GM12878 (cell line): ENCODE measurements around the gene DIP2C. TPM values are rescaled to one million over a fixed set of nuclear protein-coding genes. Genes with fewer than 3 reads are reported as not detected.

Experiments
- ATAC-seq: fragments of 200-7000 bp; cut with Tn5 transposase; 3 replicates; pipeline ENCODE4 v1.9.1; 2020; ENCODE audit warnings: mild to moderate bottlenecking, moderate library complexity
- Bru-seq: library from RNA; stranded (reverse); fragments of 400-500 nt; gene quantifications from one replicate; lab custom pipeline; 2021; lab: Mats Ljungman, UMichigan
- BruChase-seq, 2 experiments: library from RNA; stranded (reverse); fragments of 400-500 nt; gene quantifications; one replicate each; lab custom pipeline; 2021; lab: Mats Ljungman, UMichigan
- BruUV-seq: library from RNA; stranded (reverse); fragments of 400-500 nt; replicated peaks from 2 replicates; lab custom pipeline; 2021; lab: Mats Ljungman, UMichigan
- CTCF ChIA-PET: fragments of 300-600 bp; sonication (Branson Sonifier 250); formaldehyde crosslinking; extraction: SDS; loops from one replicate; lab custom pipeline; 2021; ENCODE audit warnings: inconsistent platforms; lab: Yijun Ruan, JAX
- POLR2A ChIA-PET: fragments of 350-600 bp; formaldehyde crosslinking; extraction: SDS; loops from one replicate; lab custom pipeline; 2021; ENCODE audit warnings: inconsistent platforms; lab: Charles Lee
- RAD21 ChIA-PET: fragments of 300-600 bp; sonication (Branson Sonifier 250); formaldehyde crosslinking; loops from one replicate; lab custom pipeline; 2023; ENCODE audit warnings: antibody characterized with exemption; ENCODE audit not compliant: unreplicated experiment; lab: Charles Lee
- SMC1A ChIA-PET: fragments of 300-600 bp; sonication (Branson Sonifier 250); formaldehyde crosslinking; loops from one replicate; lab custom pipeline; 2023; ENCODE audit not compliant: unreplicated experiment, uncharacterized antibody; lab: Charles Lee
- DNase-seq: peaks from one replicate; pipeline ENCODE4 v3.0.0-alpha.2; 2011; ENCODE audit warnings: low read depth, low spot score
- FAIRE-seq: peaks from 3 replicates; lab custom pipeline; 2011; peaks lifted over from hg19 to GRCh38; lab: Jason Lieb, UNC
- H2AFZ ChIP-seq: 2 replicates; pipeline ENCODE4 v1.6.0; 2011; ENCODE audit warnings: low read depth, low read length, control low read depth; ENCODE audit not compliant: control insufficient read depth
- H3K27ac ChIP-seq: 2 replicates; pipeline ENCODE4 v1.5.1; 2011; ENCODE audit warnings: control low read depth; ENCODE audit not compliant: control insufficient read depth, insufficient read depth
- H3K27me3 ChIP-seq, 2 experiments: replicated peaks in 1 of 2; 2 replicates each; pipeline versions ENCODE4 v1.6.0 to v1.6.1; 2011; ENCODE audit warnings: low read length in 1 of 2; ENCODE audit not compliant: control insufficient read depth in 2 of 2, insufficient read depth in 2 of 2
- H3K36me3 ChIP-seq, 2 experiments: 2 replicates each; pipeline ENCODE4 v1.5.1; 2011; ENCODE audit warnings: low read length in 1 of 2; ENCODE audit not compliant: control insufficient read depth in 2 of 2, insufficient read depth in 2 of 2
- H3K4me1 ChIP-seq: 2 replicates; pipeline ENCODE4 v1.6.1; 2011; ENCODE audit warnings: mild to moderate bottlenecking, low read length, moderate library complexity, mixed read lengths; ENCODE audit not compliant: control insufficient read depth, insufficient read depth
- H3K4me2 ChIP-seq: 2 replicates; pipeline ENCODE4 v1.6.0; 2011; ENCODE audit warnings: control low read depth; ENCODE audit not compliant: control insufficient read depth, insufficient read depth
- H3K4me3 ChIP-seq: fragments of 200-600 bp; sonication (generic); 2 replicates; pipeline ENCODE4 v1.5.1; 2016
- H3K79me2 ChIP-seq: 2 replicates; pipeline ENCODE4 v1.6.0; 2011; ENCODE audit warnings: low read length; ENCODE audit not compliant: control insufficient read depth, insufficient read depth
- H3K9ac ChIP-seq: 2 replicates; pipeline ENCODE4 v1.8.0; 2011; ENCODE audit warnings: low read length, control low read depth, mixed read lengths; ENCODE audit not compliant: control insufficient read depth, insufficient read depth
- H3K9me3 ChIP-seq: replicated peaks from 3 replicates; pipeline ENCODE4 v1.5.1; 2011; ENCODE audit warnings: mild to moderate bottlenecking, low read length; ENCODE audit not compliant: control insufficient read depth, insufficient read depth
- H4K20me1 ChIP-seq: 2 replicates; pipeline ENCODE4 v1.6.0; 2011; ENCODE audit not compliant: control insufficient read depth, insufficient read depth
- IKZF2 ChIP-seq, 2 experiments: fragments of 450-650 bp; IDR thresholded peaks; 2 replicates each; pipeline ENCODE4 v1.6.1; 2017; ENCODE audit warnings: mild to moderate bottlenecking in 2 of 2, moderate library complexity in 2 of 2
- JUND ChIP-seq: IDR thresholded peaks from 2 replicates; pipeline ENCODE4 v1.6.1; 2012; ENCODE audit warnings: low read depth, mild to moderate bottlenecking, low read length, improper control_type of control experiment, moderate library complexity
- SMAD1 ChIP-seq: fragments of 450-650 bp; IDR thresholded peaks from 2 replicates; pipeline ENCODE4 v1.6.1; 2018; ENCODE audit warnings: mild to moderate bottlenecking, low read depth; ENCODE audit not compliant: partially characterized antibody
- WGBS: methylation state at CpG from one replicate; pipeline ENCODE4 v1.1.6; 2016; ENCODE audit warnings: low lambda C conversion rate; ENCODE audit not compliant: insufficient replicate concordance, insufficient coverage; ENCODE audit errors: missing lambda C conversion rate; 5-methylcytosine and 5-hydroxymethylcytosine counted together
- in situ Hi-C: fragments of 300-500 bp; cut with MboI; formaldehyde crosslinking; loops from 9 replicates; pipeline ENCODE4 v1.14.3; 2018; ENCODE audit warnings: mixed read lengths
- intact Hi-C: fragments of 100-400 bp; cut with micrococcal nuclease; formaldehyde crosslinking; loops from one replicate; pipeline ENCODE4 v1.14.2; 2022; ENCODE audit not compliant: unreplicated experiment
- long read RNA-seq, 2 experiments: library from polyadenylated mRNA; unstranded; transcript quantifications; one replicate each; pipeline ENCODE4 v2.0.0, GENCODE V29; 2019 to 2020
- polyA minus RNA-seq, 3 experiments: library from RNA; depleted of rRNA, polyadenylated mRNA; stranded (reverse); fragments of >200 nt; gene quantifications; 2 replicates each; pipeline ENCODE4 v1.2.3, GENCODE V29; 2011
- polyA plus RNA-seq, 11 experiments: library from polyadenylated mRNA; depleted of rRNA in 4 of 11; unstranded in 6 of 11; stranded (reverse) in 5 of 11; fragments of >200 nt; fragmentation: Nextera tagmentation in 4 of 11; fragmentation: Illumina TruSeq in 1 of 11; extraction: Ambion mirVana in 4 of 11; extraction: Trizol in 1 of 11; gene quantifications; 1 replicate in 1 of 11; 2 replicates in 10 of 11; pipeline versions ENCODE4 v1.2.1 to v1.2.3, GENCODE V29; 2011 to 2016; ENCODE audit warnings: inconsistent platforms in 2 of 11, missing spikeins in 2 of 11, low read depth in 1 of 11
- total RNA-seq, 4 experiments: library from RNA; depleted of rRNA in 3 of 4; stranded (reverse); fragments of >200 nt in 3 of 4; fragmentation: Illumina TruSeq in 1 of 4; extraction: Trizol in 1 of 4; gene quantifications; 2 replicates each; pipeline versions ENCODE4 v1.2.1 to v1.2.3, GENCODE V29; 2013 to 2021
- TF ChIP-seq, protein P1 (sequence below): IDR thresholded peaks from 2 replicates; pipeline ENCODE4 v1.6.1; 2011; ENCODE audit warnings: borderline replicate concordance, low read depth, mild to moderate bottlenecking, moderate library complexity, mixed read lengths, low read length; ENCODE audit not compliant: insufficient read depth; ENCODE audit errors: extremely low read length

The DIP2C gene, protein sequence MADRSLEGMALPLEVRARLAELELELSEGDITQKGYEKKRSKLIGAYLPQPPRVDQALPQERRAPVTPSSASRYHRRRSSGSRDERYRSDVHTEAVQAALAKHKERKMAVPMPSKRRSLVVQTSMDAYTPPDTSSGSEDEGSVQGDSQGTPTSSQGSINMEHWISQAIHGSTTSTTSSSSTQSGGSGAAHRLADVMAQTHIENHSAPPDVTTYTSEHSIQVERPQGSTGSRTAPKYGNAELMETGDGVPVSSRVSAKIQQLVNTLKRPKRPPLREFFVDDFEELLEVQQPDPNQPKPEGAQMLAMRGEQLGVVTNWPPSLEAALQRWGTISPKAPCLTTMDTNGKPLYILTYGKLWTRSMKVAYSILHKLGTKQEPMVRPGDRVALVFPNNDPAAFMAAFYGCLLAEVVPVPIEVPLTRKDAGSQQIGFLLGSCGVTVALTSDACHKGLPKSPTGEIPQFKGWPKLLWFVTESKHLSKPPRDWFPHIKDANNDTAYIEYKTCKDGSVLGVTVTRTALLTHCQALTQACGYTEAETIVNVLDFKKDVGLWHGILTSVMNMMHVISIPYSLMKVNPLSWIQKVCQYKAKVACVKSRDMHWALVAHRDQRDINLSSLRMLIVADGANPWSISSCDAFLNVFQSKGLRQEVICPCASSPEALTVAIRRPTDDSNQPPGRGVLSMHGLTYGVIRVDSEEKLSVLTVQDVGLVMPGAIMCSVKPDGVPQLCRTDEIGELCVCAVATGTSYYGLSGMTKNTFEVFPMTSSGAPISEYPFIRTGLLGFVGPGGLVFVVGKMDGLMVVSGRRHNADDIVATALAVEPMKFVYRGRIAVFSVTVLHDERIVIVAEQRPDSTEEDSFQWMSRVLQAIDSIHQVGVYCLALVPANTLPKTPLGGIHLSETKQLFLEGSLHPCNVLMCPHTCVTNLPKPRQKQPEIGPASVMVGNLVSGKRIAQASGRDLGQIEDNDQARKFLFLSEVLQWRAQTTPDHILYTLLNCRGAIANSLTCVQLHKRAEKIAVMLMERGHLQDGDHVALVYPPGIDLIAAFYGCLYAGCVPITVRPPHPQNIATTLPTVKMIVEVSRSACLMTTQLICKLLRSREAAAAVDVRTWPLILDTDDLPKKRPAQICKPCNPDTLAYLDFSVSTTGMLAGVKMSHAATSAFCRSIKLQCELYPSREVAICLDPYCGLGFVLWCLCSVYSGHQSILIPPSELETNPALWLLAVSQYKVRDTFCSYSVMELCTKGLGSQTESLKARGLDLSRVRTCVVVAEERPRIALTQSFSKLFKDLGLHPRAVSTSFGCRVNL (N-terminal part only)
- total RNA-seq (2013; cell fraction: nucleolus; rRNA removed): 0.29 and 0.51 TPM in 2 replicates
- total RNA-seq (2014; rRNA removed) (0.05 and 0.06 TPM in 2 replicates), total RNA-seq (2014; rRNA removed; fragmentation: Illumina TruSeq; extraction: Trizol) (0.04 and 0.05 TPM in 2 replicates), total RNA-seq (2021) (0.10 and 0.11 TPM in 2 replicates), polyA plus RNA-seq (2011; rRNA removed) (0.03 and 0.05 TPM in 2 replicates), polyA plus RNA-seq (2014; fragmentation: Illumina TruSeq; extraction: Trizol) (0.09 and 0.10 TPM in 2 replicates), polyA plus RNA-seq (2014; fragmentation: Nextera tagmentation; extraction: Ambion mirVana) (under 1 TPM; 0.07 to 0.08 TPM), polyA plus RNA-seq (2014; rRNA removed) (0.04 and 0.10 TPM in 2 replicates), polyA plus RNA-seq (2016; fragmentation: Nextera tagmentation; extraction: Ambion mirVana) (under 1 TPM; 0.01 to 0.08 TPM), polyA minus RNA-seq (2011; rRNA and poly(A)+ RNA removed) (0.05 TPM in 1 of 2 replicates, not detected in the other), Bru-seq, nascent RNA (percentile 20 among the genes with signal in this experiment), BruChase-seq, experiment 1, labeled RNA remaining after a 6-hour chase (percentile 18 among the genes with signal in this experiment), BruChase-seq, experiment 2, labeled RNA remaining after a 2-hour chase (percentile 17 among the genes with signal in this experiment)
- 0.04 TPM for polyA plus RNA-seq (2011; ENCODE audit: low read depth)
- polyA plus RNA-seq (2011; cell fraction: cytosol; rRNA removed): 0.01 and 0.03 TPM in 2 replicates
- 0.07 and 0.16 TPM in 2 replicates for polyA plus RNA-seq (2011; cell fraction: nucleus; rRNA removed)
- polyA plus RNA-seq (2012): 0.07 and 0.13 TPM in 2 replicates
- polyA minus RNA-seq (2011; cell fraction: cytosol; rRNA and poly(A)+ RNA removed): not detected in 2 replicates
- not detected in 2 replicates for polyA minus RNA-seq (2011; cell fraction: nucleus; rRNA and poly(A)+ RNA removed)
- long read RNA-seq, experiment 1: 0 reads
- long read RNA-seq, experiment 2: 0 reads

DNA sequence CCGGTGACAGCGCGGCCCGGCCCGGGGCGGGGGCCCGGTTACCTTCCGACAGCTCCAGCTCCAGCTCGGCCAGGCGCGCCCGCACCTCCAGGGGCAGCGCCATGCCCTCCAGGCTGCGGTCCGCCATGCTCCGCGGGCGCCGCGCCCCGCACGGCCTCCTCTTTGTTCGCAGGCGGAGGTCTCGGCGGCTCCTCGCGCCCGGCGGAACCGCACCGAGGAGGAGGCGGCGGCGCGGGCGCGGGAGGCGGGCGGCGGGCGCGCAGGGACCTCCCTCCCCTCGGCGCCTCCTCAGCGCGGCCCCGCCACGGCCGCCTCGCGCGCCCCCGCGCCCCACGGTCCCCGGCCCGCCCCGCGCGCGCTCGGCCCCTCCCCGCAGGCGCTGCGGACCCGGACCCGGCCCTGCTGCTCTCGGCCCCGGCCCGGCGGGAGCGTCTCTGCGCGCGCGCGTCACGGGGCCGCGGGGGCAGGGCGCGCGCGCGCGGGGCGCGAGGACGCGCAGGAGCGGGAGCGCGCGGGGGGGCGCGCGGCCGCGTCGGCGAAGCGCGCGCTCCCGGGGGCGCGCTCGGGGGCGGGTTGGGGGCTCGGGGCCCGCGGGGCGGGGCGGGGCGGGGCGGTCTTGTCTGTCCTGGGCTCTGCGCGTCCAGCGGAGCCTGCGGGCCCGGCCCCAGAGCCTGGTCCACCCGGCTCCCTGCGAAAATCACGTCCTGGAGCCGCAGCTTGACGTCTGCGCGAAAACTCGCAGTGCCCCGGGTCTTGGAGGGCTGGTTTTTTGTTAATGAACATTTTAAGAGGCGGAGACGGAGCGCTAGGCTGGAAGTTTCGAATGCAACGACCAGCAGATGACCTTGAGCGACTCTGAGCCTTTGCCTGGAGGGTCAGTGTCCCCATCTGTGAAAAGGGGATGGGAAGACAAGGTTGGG is at the start of gene DIP2C:
Gene DIP2C (minus strand): TSS at position 217 of the 920 bp plus-strand sequence. CDS start 90 bp downstream, at position 127.
- WGBS: 40% methylated on average over 32 of the region's 137 CpGs
- peaks cover 0 to 2% of the 10 kb centered on the region in 2 experiments; a peak in 1 of 4 replicates for H3K27me3 ChIP-seq
- H3K4me3 ChIP-seq: no peak within 1 kb of the TSS
- H3K9me3 ChIP-seq: no peaks in the 10 kb centered on the region
- FAIRE-seq (no peak), ATAC-seq (no peak), DNase-seq (no peak)
- intact Hi-C loops: no loop called here
- H3K4me1 ChIP-seq: no peaks in the 10 kb centered on the region
- H2AFZ ChIP-seq: no peak within 1 kb of the TSS
- CTCF ChIA-PET: no interaction called here
- RAD21 ChIA-PET: no interaction called here
- H3K79me2 ChIP-seq: no peaks in the 10 kb centered on the region
- no peak within 1 kb of the TSS for H3K4me2 ChIP-seq
- SMC1A ChIA-PET: no interaction called here
- no peaks in the 10 kb centered on the region for H3K36me3 ChIP-seq
- H3K27ac ChIP-seq: no peak within 1 kb of the TSS
- TF ChIP-seq JUND (no peak), IKZF2 (IDR thresholded peaks at IDR 0.05) (no peak), SMAD1 (no peak)
- TF ChIP-seq, protein P1, sequence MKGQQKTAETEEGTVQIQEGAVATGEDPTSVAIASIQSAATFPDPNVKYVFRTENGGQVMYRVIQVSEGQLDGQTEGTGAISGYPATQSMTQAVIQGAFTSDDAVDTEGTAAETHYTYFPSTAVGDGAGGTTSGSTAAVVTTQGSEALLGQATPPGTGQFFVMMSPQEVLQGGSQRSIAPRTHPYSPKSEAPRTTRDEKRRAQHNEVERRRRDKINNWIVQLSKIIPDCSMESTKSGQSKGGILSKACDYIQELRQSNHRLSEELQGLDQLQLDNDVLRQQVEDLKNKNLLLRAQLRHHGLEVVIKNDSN: no peak
- in situ Hi-C loops: no loop called here
- no peak within 1 kb of the TSS for H3K9ac ChIP-seq
- POLR2A ChIA-PET: no interaction called here
- H4K20me1 ChIP-seq: no peaks in the 10 kb centered on the region
- no TSS peak for BruUV-seq
